MM.1S (cell line): ENCODE data around the gene LINC01488.

Experiments used
- DNase-seq: peaks from one replicate; pipeline ENCODE4 v3.0.0-alpha.2; 2015
- H2AFZ ChIP-seq: fragments of 300-600 bp; sonication (generic); 2 replicates; pipeline ENCODE4 v1.6.0; 2016; ENCODE audit warnings: antibody characterized with exemption, low read length
- H3F3A ChIP-seq: fragments of 300-600 bp; sonication (generic); 2 replicates; pipeline ENCODE4 v1.6.1; 2016; ENCODE audit warnings: mild to moderate bottlenecking, antibody characterized with exemption, low read length, moderate library complexity, mixed read lengths; ENCODE audit not compliant: insufficient read depth
- H3K27ac ChIP-seq: fragments of 300-600 bp; sonication (generic); 2 replicates; pipeline ENCODE4 v1.5.1; 2016; ENCODE audit warnings: mild to moderate bottlenecking, low read length
- H3K27me3 ChIP-seq: fragments of 300-600 bp; sonication (generic); replicated peaks from 2 replicates; pipeline ENCODE4 v1.6.0; 2016; ENCODE audit warnings: low read length; ENCODE audit not compliant: insufficient read depth
- H3K36me3 ChIP-seq: fragments of 300-600 bp; sonication (generic); replicated peaks from 2 replicates; pipeline ENCODE4 v1.6.1; 2016; ENCODE audit warnings: mild to moderate bottlenecking, low read length, mixed read lengths; ENCODE audit not compliant: insufficient read depth
- H3K4me1 ChIP-seq: fragments of 300-600 bp; sonication (generic); 2 replicates; pipeline ENCODE4 v1.6.1; 2016; ENCODE audit warnings: low read length, mixed read lengths
- H3K4me2 ChIP-seq: fragments of 300-600 bp; sonication (generic); 2 replicates; pipeline ENCODE4 v1.6.0; 2016; ENCODE audit warnings: low read depth, low read length
- H3K4me3 ChIP-seq: fragments of 300-600 bp; sonication (generic); 2 replicates; pipeline ENCODE4 v1.5.1; 2016; ENCODE audit warnings: low read length, mixed read lengths
- H3K79me2 ChIP-seq: fragments of 300-600 bp; sonication (generic); 2 replicates; pipeline ENCODE4 v1.6.1; 2016; ENCODE audit warnings: mixed run types, low read length, mixed read lengths
- H3K9ac ChIP-seq: fragments of 300-600 bp; sonication (generic); 2 replicates; pipeline ENCODE4 v1.6.1; 2016; ENCODE audit warnings: low read length, mixed read lengths
- H3K9me2 ChIP-seq: fragments of 300-600 bp; sonication (generic); replicated peaks from 2 replicates; pipeline ENCODE4 v1.6.1; 2016; ENCODE audit warnings: mild to moderate bottlenecking, low read length, mixed read lengths; ENCODE audit not compliant: insufficient read depth
- H3K9me3 ChIP-seq: fragments of 300-600 bp; sonication (generic); replicated peaks from 2 replicates; pipeline ENCODE4 v1.6.1; 2016; ENCODE audit warnings: mild to moderate bottlenecking, low read length, mixed read lengths; ENCODE audit not compliant: insufficient read depth
- H4K20me1 ChIP-seq: fragments of 300-600 bp; sonication (generic); 2 replicates; pipeline ENCODE4 v1.6.1; 2016; ENCODE audit warnings: mild to moderate bottlenecking, low read length, moderate library complexity, mixed read lengths; ENCODE audit not compliant: insufficient read depth
- EZH2 ChIP-seq: fragments of 300-600 bp; sonication (generic); optimal IDR thresholded peaks from 2 replicates; pipeline ENCODE3; 2017; ENCODE audit warnings: low read depth, mild to moderate bottlenecking, antibody characterized with exemption, low read length, mixed read lengths
- EZH2phosphoT487 ChIP-seq: fragments of 300-600 bp; sonication (generic); IDR thresholded peaks from 2 replicates; pipeline ENCODE4 v1.6.1; 2018; ENCODE audit warnings: antibody characterized with exemption, low read length
- TF ChIP-seq, protein P1 (sequence below): fragments of 300-600 bp; sonication (generic); IDR thresholded peaks from 2 replicates; pipeline ENCODE4 v1.5.1; 2016; ENCODE audit warnings: antibody characterized with exemption, low read length, mixed read lengths

The LINC01488 gene

GRCh38 chr11:69491071-69492031, 9.9 kb downstream of the LINC01488 start:
- no peak overlapping the region for H3K4me2 ChIP-seq
- H3K27me3 ChIP-seq: peaks cover 100% of the 10 kb centered on the region
- no peaks in the 10 kb centered on the region for H3K9me2 ChIP-seq
- H3K9ac ChIP-seq: no peak overlapping the region
- no peaks in the 10 kb centered on the region for H3F3A ChIP-seq
- DNase-seq: no peak
- no peaks in the 10 kb centered on the region for H4K20me1 ChIP-seq
- H3K4me1 ChIP-seq: no peaks in the 10 kb centered on the region
- TF ChIP-seq, protein P1, sequence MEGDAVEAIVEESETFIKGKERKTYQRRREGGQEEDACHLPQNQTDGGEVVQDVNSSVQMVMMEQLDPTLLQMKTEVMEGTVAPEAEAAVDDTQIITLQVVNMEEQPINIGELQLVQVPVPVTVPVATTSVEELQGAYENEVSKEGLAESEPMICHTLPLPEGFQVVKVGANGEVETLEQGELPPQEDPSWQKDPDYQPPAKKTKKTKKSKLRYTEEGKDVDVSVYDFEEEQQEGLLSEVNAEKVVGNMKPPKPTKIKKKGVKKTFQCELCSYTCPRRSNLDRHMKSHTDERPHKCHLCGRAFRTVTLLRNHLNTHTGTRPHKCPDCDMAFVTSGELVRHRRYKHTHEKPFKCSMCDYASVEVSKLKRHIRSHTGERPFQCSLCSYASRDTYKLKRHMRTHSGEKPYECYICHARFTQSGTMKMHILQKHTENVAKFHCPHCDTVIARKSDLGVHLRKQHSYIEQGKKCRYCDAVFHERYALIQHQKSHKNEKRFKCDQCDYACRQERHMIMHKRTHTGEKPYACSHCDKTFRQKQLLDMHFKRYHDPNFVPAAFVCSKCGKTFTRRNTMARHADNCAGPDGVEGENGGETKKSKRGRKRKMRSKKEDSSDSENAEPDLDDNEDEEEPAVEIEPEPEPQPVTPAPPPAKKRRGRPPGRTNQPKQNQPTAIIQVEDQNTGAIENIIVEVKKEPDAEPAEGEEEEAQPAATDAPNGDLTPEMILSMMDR: no peak
- TF ChIP-seq EZH2 (no peak), EZH2phosphoT487 (no peak)
- no peak overlapping the region for H2AFZ ChIP-seq
- H3K79me2 ChIP-seq: no peaks in the 10 kb centered on the region
- no peak overlapping the region for H3K4me3 ChIP-seq
- H3K36me3 ChIP-seq: no peaks in the 10 kb centered on the region
- no peaks in the 10 kb centered on the region for H3K9me3 ChIP-seq
- no peak overlapping the region for H3K27ac ChIP-seq

- Histone ChIP-seq H3K4me1 (no peaks in the 10 kb centered on the region), H3K9ac (no peak overlapping the region), H3K27ac (no peak overlapping the region), H3K4me2 (no peak overlapping the region), H3K36me3 (no peaks in the 10 kb centered on the region), H4K20me1 (no peaks in the 10 kb centered on the region), H2AFZ (no peak overlapping the region), H3F3A (no peaks in the 10 kb centered on the region), H3K9me2 (no peaks in the 10 kb centered on the region), H3K27me3 (peaks cover 97% of the 10 kb centered on the region), H3K9me3 (no peaks in the 10 kb centered on the region), H3K79me2 (no peaks in the 10 kb centered on the region), H3K4me3 (no peak overlapping the region)
- no peak for DNase-seq
- no peak for TF ChIP-seq EZH2
- TF ChIP-seq, protein P1: no peak
- TF ChIP-seq EZH2phosphoT487: no peak
Observed at GRCh38 chr11:69492201-69492991, 10.9 kb downstream of the LINC01488 start.

DNA sequence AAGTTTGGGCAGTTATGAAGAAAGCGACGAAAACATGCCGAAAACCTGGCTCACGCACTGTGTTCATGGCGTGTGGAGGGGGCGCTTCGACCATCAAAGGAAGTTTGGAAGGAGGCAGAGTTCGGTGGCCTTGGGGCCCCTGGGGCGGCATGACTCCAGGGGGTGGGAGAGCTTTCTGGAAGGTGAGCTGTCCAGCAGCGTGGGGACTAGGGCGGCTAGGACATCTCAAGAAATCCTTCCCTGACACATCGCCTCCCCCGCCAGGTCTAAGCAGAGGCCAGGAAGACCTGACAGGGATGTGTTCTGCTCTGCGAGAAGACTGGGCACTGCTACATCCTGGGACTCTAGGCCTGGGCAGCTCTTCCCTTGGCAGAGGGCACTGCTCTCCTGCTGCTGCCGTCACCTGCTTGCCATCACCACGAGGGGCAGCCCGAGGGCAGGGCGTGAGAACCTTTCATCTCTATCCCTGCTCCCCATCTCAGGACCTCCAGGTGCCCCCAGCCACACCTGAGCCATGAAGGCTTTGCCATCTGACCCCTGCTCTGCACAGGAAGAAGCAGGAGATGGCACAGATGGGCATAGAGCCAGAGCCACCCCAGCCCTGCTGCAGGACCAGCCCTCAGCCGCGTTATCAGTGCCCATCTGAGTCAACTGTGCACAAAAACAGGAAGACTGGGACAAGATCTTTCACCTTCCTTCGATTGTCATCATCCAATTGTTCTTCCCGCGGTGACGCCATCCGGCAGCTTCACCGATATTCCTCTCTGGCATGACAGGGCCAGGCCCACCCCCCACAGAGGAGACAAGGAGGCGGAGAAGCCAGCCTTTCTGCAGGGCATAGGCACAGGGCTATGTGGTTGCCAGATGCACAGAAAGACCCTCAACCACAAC, 12.7 kb downstream of the LINC01488 start:
- no peaks in the 10 kb centered on the region for H4K20me1 ChIP-seq
- H2AFZ ChIP-seq: no peak overlapping the region
- H3K79me2 ChIP-seq: no peaks in the 10 kb centered on the region
- no peaks in the 10 kb centered on the region for H3K9me3 ChIP-seq
- TF ChIP-seq EZH2phosphoT487: no peak
- no peak for TF ChIP-seq EZH2
- TF ChIP-seq, protein P1: no peak
- no peaks in the 10 kb centered on the region for H3K4me1 ChIP-seq
- H3K27me3 ChIP-seq: peaks cover 79% of the 10 kb centered on the region
- H3K4me3 ChIP-seq: no peak overlapping the region
- H3F3A ChIP-seq: no peaks in the 10 kb centered on the region
- H3K4me2 ChIP-seq: no peak overlapping the region
- no peak overlapping the region for H3K27ac ChIP-seq
- H3K9ac ChIP-seq: no peak overlapping the region
- DNase-seq: no peak
- no peaks in the 10 kb centered on the region for H3K36me3 ChIP-seq
- H3K9me2 ChIP-seq: no peaks in the 10 kb centered on the region
